A549 (cell line): ENCODE measurements around the gene SUMO3. TPM values are rescaled to one million over a fixed set of nuclear protein-coding genes. Genes with fewer than 3 reads are reported as not detected.
A peak's percentile ranks its signal among the peaks of the same experiment; 100 is the strongest.

Experiments
- ATAC-seq, 2 experiments: fragments of 200-7000 bp in 1 of 2; fragments of >200 bp in 1 of 2; cut with Nextera tagmentation in 1 of 2; cut with Tn5 transposase in 1 of 2; 3 replicates each; pipeline versions ENCODE4 v1.8.0 to v1.9.1; 2018 to 2020; ENCODE audit warnings: mild to moderate bottlenecking in 1 of 2, moderate library complexity in 1 of 2
- CTCF ChIA-PET: fragments of 300-600 bp; sonication (Branson Sonifier 250); formaldehyde crosslinking; extraction: SDS; loops from one replicate; lab custom pipeline; 2021; ENCODE audit warnings: antibody characterized with exemption, inconsistent platforms; lab: Yijun Ruan, JAX
- POLR2A ChIA-PET: fragments of 350-600 bp; formaldehyde crosslinking; extraction: SDS; loops from one replicate; lab custom pipeline; 2021; ENCODE audit warnings: antibody characterized with exemption, inconsistent platforms; lab: Yijun Ruan, JAX
- DNase-seq, 2 experiments: peaks; one replicate each; pipeline versions ENCODE4 v3.0.0 to v3.0.0-alpha.2; 2011 to 2016; ENCODE audit warnings: low read depth in 1 of 2, low spot score in 1 of 2
- FAIRE-seq: peaks from 2 replicates; lab custom pipeline; 2011; peaks lifted over from hg19 to GRCh38; lab: Jason Lieb, UNC
- H3K27ac ChIP-seq, 2 experiments: fragments of >200 bp; sonication (Bioruptor Twin); formaldehyde crosslinking; 3 replicates each; pipeline ENCODE4 v1.5.1; 2016 to 2017
- H3K4me1 ChIP-seq: fragments of >200 bp; sonication (Bioruptor Twin); formaldehyde crosslinking; 3 replicates; pipeline ENCODE4 v1.6.1; 2016
- H3K4me2 ChIP-seq: fragments of >200 bp; sonication (Bioruptor Twin); formaldehyde crosslinking; 3 replicates; pipeline ENCODE4 v1.6.1; 2016
- H3K4me3 ChIP-seq: fragments of >200 bp; sonication (Bioruptor Twin); formaldehyde crosslinking; 3 replicates; pipeline ENCODE4 v1.5.1; 2016
- H3K9me3 ChIP-seq: fragments of >200 bp; sonication (Bioruptor Twin); formaldehyde crosslinking; 3 replicates; pipeline ENCODE4 v1.6.1; 2016
- BHLHE40 ChIP-seq: IDR thresholded peaks from 2 replicates; pipeline ENCODE4 v1.6.1; 2012; ENCODE audit warnings: low read depth, low read length, inconsistent platforms
- CEBPB ChIP-seq, 2 experiments: fragments of >200 bp in 1 of 2; sonication (Bioruptor Twin) in 1 of 2; formaldehyde crosslinking in 1 of 2; IDR thresholded peaks; 2 replicates each; pipeline ENCODE4 v1.6.1; 2012 to 2016
- E2F6 ChIP-seq: IDR thresholded peaks from 2 replicates; pipeline ENCODE4 v1.6.1; 2012; ENCODE audit warnings: low read depth, borderline replicate concordance
- EHF ChIP-seq: fragments of 250-450 bp; sonication (Bioruptor Pico); IDR thresholded peaks from 2 replicates; pipeline ENCODE4 v1.5.0; 2020; ENCODE audit warnings: mild to moderate bottlenecking
- ELK1 ChIP-seq: fragments of 150-350 bp; IDR thresholded peaks from 2 replicates; pipeline ENCODE4 v1.6.1; 2014; ENCODE audit warnings: low read depth, mild to moderate bottlenecking, low read length
- EP300 ChIP-seq, 2 experiments: fragments of >200 bp; sonication (Bioruptor Twin); formaldehyde crosslinking; IDR thresholded peaks; 2 replicates in 1 of 2; 3 replicates in 1 of 2; pipeline ENCODE4 v1.6.1; 2016 to 2017
- FOSL2 ChIP-seq, 2 experiments: fragments of 450-650 bp in 1 of 2; fragments of >200 bp in 1 of 2; sonication (Bioruptor Twin) in 1 of 2; formaldehyde crosslinking; IDR thresholded peaks; 2 replicates each; pipeline versions ENCODE4 v1.5.0 to v1.6.1; 2016 to 2020; ENCODE audit warnings: mild to moderate bottlenecking in 1 of 2, moderate library complexity in 1 of 2
- GATA3 ChIP-seq: IDR thresholded peaks from 2 replicates; pipeline ENCODE4 v1.6.1; 2012; ENCODE audit warnings: borderline replicate concordance
- HDAC2 ChIP-seq: fragments of 200-600 bp; sonication (generic); IDR thresholded peaks from 2 replicates; pipeline ENCODE4 v1.6.1; 2016
- HOXA7 ChIP-seq: fragments of 250-450 bp; sonication (Bioruptor Pico); IDR thresholded peaks from 2 replicates; pipeline ENCODE4 v1.5.0; 2020; ENCODE audit warnings: mild to moderate bottlenecking, moderate library complexity
- JUN ChIP-seq, 2 experiments: fragments of >200 bp; sonication (Bioruptor Twin); formaldehyde crosslinking; IDR thresholded peaks; 2 replicates in 1 of 2; 3 replicates in 1 of 2; pipeline ENCODE4 v1.6.1; 2016 to 2017
- JUNB ChIP-seq: fragments of >200 bp; sonication (Bioruptor Twin); formaldehyde crosslinking; IDR thresholded peaks from 2 replicates; pipeline ENCODE4 v1.6.1; 2016
- KDM1A ChIP-seq: fragments of 200-600 bp; sonication (generic); IDR thresholded peaks from 2 replicates; pipeline ENCODE4 v1.6.1; 2016; ENCODE audit warnings: low read depth, mild to moderate bottlenecking
- KDM5A ChIP-seq: fragments of 200-600 bp; sonication (generic); IDR thresholded peaks from 2 replicates; pipeline ENCODE4 v1.6.1; 2016; ENCODE audit warnings: antibody characterized with exemption, mild to moderate bottlenecking
- MAX ChIP-seq: IDR thresholded peaks from 2 replicates; pipeline ENCODE4 v1.6.1; 2012
- MYC ChIP-seq: IDR thresholded peaks from 2 replicates; pipeline ENCODE4 v1.6.1; 2012; ENCODE audit warnings: mild to moderate bottlenecking, inconsistent platforms, low read length, improper control_type of control experiment, borderline replicate concordance
- NR3C1 ChIP-seq: fragments of >200 bp; sonication (Bioruptor Twin); formaldehyde crosslinking; IDR thresholded peaks from 3 replicates; pipeline ENCODE4 v1.6.1; 2017
- PHF8 ChIP-seq: fragments of 200-600 bp; sonication (generic); IDR thresholded peaks from 2 replicates; pipeline ENCODE4 v1.6.1; 2016; ENCODE audit warnings: low read depth, mild to moderate bottlenecking, antibody characterized with exemption, moderate library complexity, borderline replicate concordance
- POLR2A ChIP-seq: IDR thresholded peaks from 2 replicates; pipeline ENCODE4 v1.6.1; 2012; ENCODE audit warnings: mild to moderate bottlenecking, low read length
- RAD21 ChIP-seq, 2 experiments: fragments of >200 bp in 1 of 2; sonication (Bioruptor Twin) in 1 of 2; formaldehyde crosslinking in 1 of 2; IDR thresholded peaks in 1 of 2; conservative IDR thresholded peaks in 1 of 2; 2 replicates in 1 of 2; 3 replicates in 1 of 2; pipeline ENCODE4 v1.6.1; 2012 to 2018; ENCODE audit warnings: inconsistent platforms in 1 of 2
- RARB ChIP-seq: fragments of 250-450 bp; sonication (Bioruptor Pico); IDR thresholded peaks from 2 replicates; pipeline ENCODE4 v1.8.0; 2021; ENCODE audit warnings: mild to moderate bottlenecking, moderate library complexity
- REST ChIP-seq: fragments of 200-600 bp; sonication (generic); IDR thresholded peaks from 2 replicates; pipeline ENCODE4 v1.6.1; 2016; ENCODE audit warnings: antibody characterized with exemption, mild to moderate bottlenecking, moderate library complexity
- SMC3 ChIP-seq: fragments of >200 bp; sonication (Bioruptor Twin); formaldehyde crosslinking; IDR thresholded peaks from 3 replicates; pipeline ENCODE4 v1.6.1; 2018; ENCODE audit warnings: inconsistent platforms
- SREBF2 ChIP-seq: fragments of 450-650 bp; IDR thresholded peaks from 2 replicates; pipeline ENCODE4 v1.6.1; 2014; ENCODE audit warnings: mild to moderate bottlenecking, moderate library complexity
- TP53 ChIP-seq: fragments of 250-450 bp; sonication (Bioruptor Pico); IDR thresholded peaks from 2 replicates; pipeline ENCODE4 v1.5.0; 2021; ENCODE audit warnings: mild to moderate bottlenecking, moderate library complexity
- ZFP36 ChIP-seq: fragments of 450-650 bp; IDR thresholded peaks from 2 replicates; pipeline ENCODE4 v1.6.1; 2014; ENCODE audit warnings: borderline replicate concordance; ENCODE audit not compliant: partially characterized antibody
- ZSCAN20 ChIP-seq: fragments of 250-450 bp; sonication (Bioruptor Pico); IDR thresholded peaks from 2 replicates; pipeline ENCODE4 v1.8.0; 2022; ENCODE audit warnings: mild to moderate bottlenecking, moderate library complexity
- WGBS: methylation state at CpG from one replicate; pipeline ENCODE4 v1.1.6; 2017; ENCODE audit errors: missing lambda C conversion rate; 5-methylcytosine and 5-hydroxymethylcytosine counted together
- polyA plus RNA-seq, 4 experiments: library from polyadenylated mRNA; depleted of rRNA in 3 of 4; stranded (reverse); fragments of >200 nt; fragmentation: RNase III in 1 of 4; extraction: RNeasy Plus Mini Kit Qiagen cat#74134 plus additional on column Dnase treatment in 1 of 4; gene quantifications; 2 replicates in 3 of 4; 3 replicates in 1 of 4; pipeline ENCODE4 v1.2.3, GENCODE V29; 2011 to 2017

Gene SUMO3
- polyA plus RNA-seq, 2 of the 4 experiments (the other 2 are of a cell fraction): 78.4 to 110 TPM

- H3K4me2 ChIP-seq: no peak overlapping the region
- FAIRE-seq: no peak
- ChIA-PET POLR2A (no interaction called here), CTCF (interaction anchor here (1.1 to 1.8 kb wide), 3 partner anchors 45 to 80 kb away, joined by 3 to 4 read pairs (median 4); no protein-coding TSS in a partner anchor)
- 95% methylated on average over 13 of the region's 24 CpGs for WGBS
- H3K4me1 ChIP-seq: peaks cover 12% of the 10 kb centered on the region
- no peak for DNase-seq
- no peak for TF ChIP-seq KDM1A
- TF ChIP-seq ZFP36: no peak
- TF ChIP-seq FOSL2 (IDR thresholded peaks at IDR 0.05): no peak
- TF ChIP-seq FOSL2 (CRISPR knock-in tag; IDR thresholded peaks at IDR 0.05): no peak
- TF ChIP-seq TP53: no peak
- no peak for TF ChIP-seq ELK1
- TF ChIP-seq NR3C1: no peak
- TF ChIP-seq E2F6: no peak
- no peak for TF ChIP-seq RAD21 (conservative IDR thresholded peaks at IDR 0.05 in 1 of 2, IDR thresholded peaks at IDR 0.05 in 1 of 2)
- no peak for TF ChIP-seq JUNB
- TF ChIP-seq JUN (IDR thresholded peaks at IDR 0.05): no peak
- TF ChIP-seq KDM5A: no peak
- no peak for TF ChIP-seq EP300 (IDR thresholded peaks at IDR 0.05)
- TF ChIP-seq HOXA7: no peak
- no peak for TF ChIP-seq MYC
- no peak for ATAC-seq
- no peaks in the 10 kb centered on the region for H3K9me3 ChIP-seq
- no peak overlapping the region for H3K4me3 ChIP-seq
- no peak overlapping the region for H3K27ac ChIP-seq
Observed at GRCh38 chr21:44847261-44848056, 29.6 kb upstream of the SUMO3 start.

- CTCF ChIA-PET: interaction anchor here (0.6 to 1.8 kb wide), 13 partner anchors 8 to 91 kb away, joined by 3 to 6 read pairs (median 4); no protein-coding TSS in a partner anchor
- no peak for FAIRE-seq
- ATAC-seq: peak in 1 of 2 experiments; percentile 6; a peak in 2 of 6 replicates
- TF ChIP-seq HDAC2 (no peak), PHF8 (no peak), SMC3 (no peak), GATA3 (no peak), EHF (CRISPR knock-in tag) (no peak), RARB (CRISPR knock-in tag) (no peak), SREBF2 (no peak), BHLHE40 (no peak), ELK1 (no peak), POLR2A (no peak), ZSCAN20 (no peak), CEBPB (IDR thresholded peaks at IDR 0.05) (no peak), MAX (no peak), REST (no peak), MYC (no peak)
- POLR2A ChIA-PET: no interaction called here
- H3K4me3 ChIP-seq: peak overlapping the region; percentile 22; the same call in 2 of the 3 replicates
- peak overlapping the region; percentile 51 to 79; a peak in 5 of 6 replicates for H3K27ac ChIP-seq
- peaks cover 12% of the 10 kb centered on the region for H3K4me1 ChIP-seq
- no peak for DNase-seq
- no peaks in the 10 kb centered on the region for H3K9me3 ChIP-seq
- WGBS: 70% methylated on average over 21 of the region's 27 CpGs
- peak overlapping the region; percentile 83 for H3K4me2 ChIP-seq
Observed at GRCh38 chr21:44846485-44847260, 28.8 kb upstream of the SUMO3 start.
